Neural progenitor cell (in vitro differentiated cells): ENCODE measurements around the gene PDE3A. TPM values are rescaled to one million over a fixed set of nuclear protein-coding genes. Genes with fewer than 3 reads are reported as not detected.

Source experiments
- DNase-seq: peaks from one replicate; pipeline ENCODE4 v3.0.0-alpha.2; 2016; ENCODE audit warnings: low spot score
- H2AFZ ChIP-seq: fragments of 200-600 bp; sonication (generic); replicated peaks from 2 replicates; pipeline ENCODE4 v1.6.1; 2016; ENCODE audit warnings: antibody characterized with exemption
- H3F3A ChIP-seq: fragments of 200-600 bp; sonication (generic); 2 replicates; pipeline ENCODE4 v1.6.1; 2016; ENCODE audit warnings: antibody characterized with exemption, low read depth
- H3K27ac ChIP-seq: fragments of 200-600 bp; sonication (generic); 2 replicates; pipeline ENCODE4 v1.5.1; 2016; ENCODE audit warnings: mild to moderate bottlenecking
- H3K27me3 ChIP-seq: fragments of 200-600 bp; sonication (generic); 2 replicates; pipeline ENCODE4 v1.6.1; 2016; ENCODE audit warnings: mild to moderate bottlenecking, moderate library complexity
- H3K36me3 ChIP-seq: fragments of 200-600 bp; sonication (generic); 2 replicates; pipeline ENCODE4 v1.5.1; 2016
- H3K4me1 ChIP-seq: fragments of 200-600 bp; sonication (generic); 2 replicates; pipeline ENCODE4 v1.6.1; 2016; ENCODE audit warnings: mixed run types
- H3K4me2 ChIP-seq: fragments of 200-600 bp; sonication (generic); 2 replicates; pipeline ENCODE4 v1.6.1; 2016
- H3K4me3 ChIP-seq: fragments of 200-600 bp; sonication (generic); 2 replicates; pipeline ENCODE4 v1.5.1; 2016
- H3K79me2 ChIP-seq: fragments of 200-600 bp; sonication (generic); 2 replicates; pipeline ENCODE4 v1.6.1; 2016; ENCODE audit warnings: low read depth
- H3K9ac ChIP-seq: fragments of 200-600 bp; sonication (generic); 2 replicates; pipeline ENCODE4 v1.6.1; 2016
- H3K9me3 ChIP-seq: fragments of 200-600 bp; sonication (generic); 2 replicates; pipeline ENCODE4 v1.5.1; 2016; ENCODE audit warnings: low read depth
- H4K20me1 ChIP-seq: fragments of 200-600 bp; sonication (generic); 2 replicates; pipeline ENCODE4 v1.6.1; 2016; ENCODE audit warnings: low read depth
- H3K27ac Mint-ChIP-seq: 3 replicates; pipeline ENCODE4 v1.8.0; 2021; ENCODE audit warnings: mixed read lengths
- H3K27me3 Mint-ChIP-seq: 2 replicates; pipeline ENCODE4 v1.8.0; 2022; ENCODE audit warnings: low read depth, mild to moderate bottlenecking, inconsistent platforms, moderate library complexity, mixed read lengths; ENCODE audit not compliant: insufficient read depth
- H3K36me3 Mint-ChIP-seq: 3 replicates; pipeline ENCODE4 v1.8.0; 2021; ENCODE audit warnings: mixed read lengths
- H3K4me1 Mint-ChIP-seq: 3 replicates; pipeline ENCODE4 v1.8.0; 2021; ENCODE audit warnings: mixed read lengths
- H3K4me3 Mint-ChIP-seq: 3 replicates; pipeline ENCODE4 v1.8.0; 2021; ENCODE audit warnings: mild to moderate bottlenecking, moderate library complexity, mixed read lengths
- H3K9me3 Mint-ChIP-seq: 3 replicates; pipeline ENCODE4 v1.8.0; 2020; ENCODE audit warnings: mixed read lengths
- CTCF ChIP-seq: fragments of 200-600 bp; sonication (generic); IDR thresholded peaks from 2 replicates; pipeline ENCODE4 v1.5.1; 2017; ENCODE audit warnings: antibody characterized with exemption, mild to moderate bottlenecking
- EZH2 ChIP-seq: fragments of 200-600 bp; sonication (generic); IDR thresholded peaks from 2 replicates; pipeline ENCODE4 v1.6.1; 2017; ENCODE audit warnings: antibody characterized with exemption, mild to moderate bottlenecking, moderate library complexity
- EZH2phosphoT487 ChIP-seq: fragments of 200-600 bp; sonication (generic); IDR thresholded peaks from 2 replicates; pipeline ENCODE4 v1.6.1; 2017; ENCODE audit warnings: antibody characterized with exemption
- total RNA-seq: library from RNA; depleted of rRNA; stranded (reverse); fragments of >200 nt; gene quantifications from 2 replicates; pipeline ENCODE4 v1.2.3, GENCODE V29; 2015; ENCODE audit warnings: low replicate concordance

Gene PDE3A
- total RNA-seq, 1 donor from 2014 or later, result 0.47 TPM

GRCh38 chr12:20491290-20491689 lies 123.0 kb downstream of the PDE3A start:
- Mint-ChIP-seq H3K4me1 (peaks cover 3% of the 10 kb centered on the region), H3K36me3 (no peaks in the 10 kb centered on the region), H3K9me3 (no peaks in the 10 kb centered on the region), H3K27me3 (no peaks in the 10 kb centered on the region), H3K4me3 (no peak overlapping the region), H3K27ac (no peak overlapping the region)
- Histone ChIP-seq H2AFZ (no peak overlapping the region), H3K4me1 (no peaks in the 10 kb centered on the region), H3K9me3 (no peaks in the 10 kb centered on the region), H3K79me2 (no peaks in the 10 kb centered on the region), H4K20me1 (no peaks in the 10 kb centered on the region), H3K27me3 (no peaks in the 10 kb centered on the region), H3K4me3 (no peak overlapping the region), H3K4me2 (no peak overlapping the region), H3F3A (no peaks in the 10 kb centered on the region), H3K9ac (no peak overlapping the region), H3K27ac (no peak overlapping the region), H3K36me3 (no peaks in the 10 kb centered on the region)
- no peak for DNase-seq
- no peak for TF ChIP-seq CTCF
- TF ChIP-seq EZH2, result no peak

- H3K36me3 Mint-ChIP-seq, result no peaks in the 10 kb centered on the region
- no peaks in the 10 kb centered on the region for H3K79me2 ChIP-seq
- H3F3A ChIP-seq, result no peaks in the 10 kb centered on the region
- H3K27me3 Mint-ChIP-seq, result no peaks in the 10 kb centered on the region
- H3K9me3 ChIP-seq, result no peaks in the 10 kb centered on the region
- no peak overlapping the region for H3K4me3 ChIP-seq
- no peaks in the 10 kb centered on the region for H3K4me1 ChIP-seq
- H3K4me2 ChIP-seq, result no peak overlapping the region
- no peak overlapping the region for H3K4me3 Mint-ChIP-seq
- no peaks in the 10 kb centered on the region for H3K36me3 ChIP-seq
- no peaks in the 10 kb centered on the region for H3K27me3 ChIP-seq
- no peaks in the 10 kb centered on the region for H3K9me3 Mint-ChIP-seq
- no peak for TF ChIP-seq CTCF
- TF ChIP-seq EZH2, result no peak
- TF ChIP-seq EZH2phosphoT487, result no peak
- no peaks in the 10 kb centered on the region for H4K20me1 ChIP-seq
- no peak overlapping the region for H3K27ac ChIP-seq
- H3K4me1 Mint-ChIP-seq, result peaks cover 3% of the 10 kb centered on the region
- H3K27ac Mint-ChIP-seq, result peak overlapping the region; percentile 60
- no peak for DNase-seq
- H2AFZ ChIP-seq, result no peak overlapping the region
- H3K9ac ChIP-seq, result no peak overlapping the region
Observed at GRCh38 chr12:20492251-20492760, 124.0 kb downstream of the PDE3A start.

- no peaks in the 10 kb centered on the region for H3K79me2 ChIP-seq
- Mint-ChIP-seq H3K4me3 (no peak overlapping the region), H3K9me3 (no peaks in the 10 kb centered on the region), H3K27me3 (no peaks in the 10 kb centered on the region), H3K36me3 (no peaks in the 10 kb centered on the region), H3K27ac (no peak overlapping the region), H3K4me1 (peaks cover 3% of the 10 kb centered on the region)
- no peaks in the 10 kb centered on the region for H3F3A ChIP-seq
- no peak for DNase-seq
- no peak for TF ChIP-seq CTCF
- no peak for TF ChIP-seq EZH2
- H3K4me2 ChIP-seq, result no peak overlapping the region
- no peak overlapping the region for H3K9ac ChIP-seq
- no peaks in the 10 kb centered on the region for H3K27me3 ChIP-seq
- H3K4me3 ChIP-seq, result no peak overlapping the region
- no peak overlapping the region for H2AFZ ChIP-seq
- no peaks in the 10 kb centered on the region for H3K36me3 ChIP-seq
- no peaks in the 10 kb centered on the region for H3K4me1 ChIP-seq
- H3K27ac ChIP-seq, result no peak overlapping the region
- H3K9me3 ChIP-seq, result no peaks in the 10 kb centered on the region
- H4K20me1 ChIP-seq, result no peaks in the 10 kb centered on the region
Observed at GRCh38 chr12:20493934-20494333, 125.6 kb downstream of the PDE3A start.
